Measurements from ENCODE around the gene PCYT1A. TPM values are rescaled to one million over a fixed set of nuclear protein-coding genes. Genes with fewer than 3 reads are reported as not detected.

The PCYT1A gene
- total and polyA plus RNA-seq, 2 donors (not counting 1 experiment from before 2014, with no cell fraction given) = 56.6 to 61.2 TPM

DNA sequence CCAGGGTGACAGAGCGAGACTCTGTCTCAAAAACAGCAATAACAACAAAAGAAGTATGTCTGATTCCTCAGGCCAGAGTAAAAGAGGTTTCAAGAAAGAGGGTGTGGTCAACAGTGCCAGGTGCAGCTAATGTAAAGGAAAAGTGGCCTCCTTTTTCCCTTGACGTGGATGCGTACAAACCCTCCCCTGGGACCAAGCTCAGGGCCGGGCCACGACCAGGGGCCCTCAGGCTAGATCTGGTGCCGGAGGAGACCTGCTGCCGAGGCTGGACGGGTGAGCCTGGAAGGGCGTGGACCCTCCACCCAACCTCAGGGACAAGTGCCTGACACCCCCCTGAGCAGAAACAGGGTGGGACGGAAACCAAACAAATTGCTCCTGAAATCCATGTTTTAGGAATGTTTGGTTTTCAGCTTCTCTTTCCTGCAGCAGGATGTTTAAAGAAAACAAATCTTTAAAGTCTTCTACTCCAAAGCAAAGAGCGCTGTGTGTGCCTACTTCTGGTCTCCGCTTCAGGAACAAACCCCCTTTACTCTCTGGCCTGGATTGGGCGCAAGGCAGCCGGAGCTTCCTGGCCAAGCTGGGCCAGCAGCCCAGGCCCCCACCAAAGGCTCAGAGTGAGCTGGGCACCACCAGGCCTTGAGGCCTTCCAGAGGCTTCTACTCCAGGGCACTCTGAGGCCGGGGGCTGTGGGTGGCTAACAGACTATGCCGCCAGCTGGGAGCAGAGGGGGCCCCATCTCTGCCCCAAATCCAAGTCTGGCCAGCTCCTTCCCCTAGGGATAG lies 97.8 kb downstream of the PCYT1A start:
- Histone ChIP-seq H3K4me1 (ENCODE audit: control insufficient read depth in 2 of 2, insufficient read depth in 2 of 2, low read length in 2 of 2) (peaks cover 41 to 67% of the 10 kb centered on the region in 2 donors), H4K20me1 (ENCODE audit: control insufficient read depth, insufficient read depth, low read length, poor library complexity, severe bottlenecking) (no peaks in the 10 kb centered on the region), H3K27me3 (replicated peaks in 1 of 4; ENCODE audit: control extremely low read depth in 1 of 4, control insufficient read depth in 3 of 4, insufficient read depth in 4 of 4, low read length in 3 of 4) (no peaks in the 10 kb centered on the region), H3K9me3 (ENCODE audit: control extremely low read depth in 1 of 3, control insufficient read depth in 2 of 3, insufficient read depth in 1 of 3, low read length in 2 of 3) (peaks cover 0 to 5% (median 0%) of the 10 kb centered on the region in 3 donors), H3K79me2 (ENCODE audit: control insufficient read depth, insufficient read depth, low read length) (no peaks in the 10 kb centered on the region), H3K4me3 (ENCODE audit: control extremely low read depth in 1 of 5, extremely low read depth in 1 of 5, insufficient read depth in 1 of 5, low read depth in 2 of 5, low read length in 4 of 5) (no peak overlapping the region), H3K4me2 (replicated peaks; ENCODE audit: low read depth, low read length, poor library complexity, severe bottlenecking) (no peak overlapping the region), H3K27ac (ENCODE audit: low read length in 2 of 2) (no peak overlapping the region), H2AFZ (ENCODE audit: insufficient read depth, low read depth, low read length, poor library complexity, severe bottlenecking) (no peak overlapping the region), H3K9ac (ENCODE audit: low read length) (no peak overlapping the region), H3K36me3 (replicated peaks in 1 of 2; ENCODE audit: control extremely low read depth in 1 of 2, control insufficient read depth in 1 of 2, extremely low read depth in 1 of 2, insufficient read depth in 2 of 2, low read length in 1 of 2) (no peaks in the 10 kb centered on the region)
- Mint-ChIP-seq H3K9me3 (ENCODE audit: insufficient read depth) (no peaks in the 10 kb centered on the region), H3K4me3 (peak overlapping the region; percentile 49), H3K27ac (peak overlapping the region; percentile 84), H3K4me1 (peaks cover 49% of the 10 kb centered on the region), H3K27me3 (no peaks in the 10 kb centered on the region)
- TF ChIP-seq, protein P1, sequence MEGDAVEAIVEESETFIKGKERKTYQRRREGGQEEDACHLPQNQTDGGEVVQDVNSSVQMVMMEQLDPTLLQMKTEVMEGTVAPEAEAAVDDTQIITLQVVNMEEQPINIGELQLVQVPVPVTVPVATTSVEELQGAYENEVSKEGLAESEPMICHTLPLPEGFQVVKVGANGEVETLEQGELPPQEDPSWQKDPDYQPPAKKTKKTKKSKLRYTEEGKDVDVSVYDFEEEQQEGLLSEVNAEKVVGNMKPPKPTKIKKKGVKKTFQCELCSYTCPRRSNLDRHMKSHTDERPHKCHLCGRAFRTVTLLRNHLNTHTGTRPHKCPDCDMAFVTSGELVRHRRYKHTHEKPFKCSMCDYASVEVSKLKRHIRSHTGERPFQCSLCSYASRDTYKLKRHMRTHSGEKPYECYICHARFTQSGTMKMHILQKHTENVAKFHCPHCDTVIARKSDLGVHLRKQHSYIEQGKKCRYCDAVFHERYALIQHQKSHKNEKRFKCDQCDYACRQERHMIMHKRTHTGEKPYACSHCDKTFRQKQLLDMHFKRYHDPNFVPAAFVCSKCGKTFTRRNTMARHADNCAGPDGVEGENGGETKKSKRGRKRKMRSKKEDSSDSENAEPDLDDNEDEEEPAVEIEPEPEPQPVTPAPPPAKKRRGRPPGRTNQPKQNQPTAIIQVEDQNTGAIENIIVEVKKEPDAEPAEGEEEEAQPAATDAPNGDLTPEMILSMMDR (IDR thresholded peaks at IDR 0.05) = no peak
- intact Hi-C loops (cut with micrococcal nuclease) = no loop called here
- DNase-seq (no peak), ATAC-seq (ENCODE audit: low read depth) (no peak)
- ChIA-PET POLR2A (interaction anchor here (0.5 kb wide), 1 partner anchor 22 kb away, joined by 7 read pairs; no protein-coding TSS in a partner anchor), CTCF (interaction anchor here (1.3 to 11.5 kb wide), 2 partner anchors 10 to 115 kb away, joined by 4 to 467 read pairs; no protein-coding TSS in a partner anchor)
- 69% methylated on average over 6 of the region's 16 CpGs for WGBS (ENCODE audit: insufficient coverage)

Data from B cell (primary cell).